ENCODE data around the gene CAPZA1. TPM values are rescaled to one million over a fixed set of nuclear protein-coding genes. Genes with fewer than 3 reads are reported as not detected.

The CAPZA1 gene
- total RNA-seq, 1 experiment from 2014 or later = 97.5 TPM

DNA sequence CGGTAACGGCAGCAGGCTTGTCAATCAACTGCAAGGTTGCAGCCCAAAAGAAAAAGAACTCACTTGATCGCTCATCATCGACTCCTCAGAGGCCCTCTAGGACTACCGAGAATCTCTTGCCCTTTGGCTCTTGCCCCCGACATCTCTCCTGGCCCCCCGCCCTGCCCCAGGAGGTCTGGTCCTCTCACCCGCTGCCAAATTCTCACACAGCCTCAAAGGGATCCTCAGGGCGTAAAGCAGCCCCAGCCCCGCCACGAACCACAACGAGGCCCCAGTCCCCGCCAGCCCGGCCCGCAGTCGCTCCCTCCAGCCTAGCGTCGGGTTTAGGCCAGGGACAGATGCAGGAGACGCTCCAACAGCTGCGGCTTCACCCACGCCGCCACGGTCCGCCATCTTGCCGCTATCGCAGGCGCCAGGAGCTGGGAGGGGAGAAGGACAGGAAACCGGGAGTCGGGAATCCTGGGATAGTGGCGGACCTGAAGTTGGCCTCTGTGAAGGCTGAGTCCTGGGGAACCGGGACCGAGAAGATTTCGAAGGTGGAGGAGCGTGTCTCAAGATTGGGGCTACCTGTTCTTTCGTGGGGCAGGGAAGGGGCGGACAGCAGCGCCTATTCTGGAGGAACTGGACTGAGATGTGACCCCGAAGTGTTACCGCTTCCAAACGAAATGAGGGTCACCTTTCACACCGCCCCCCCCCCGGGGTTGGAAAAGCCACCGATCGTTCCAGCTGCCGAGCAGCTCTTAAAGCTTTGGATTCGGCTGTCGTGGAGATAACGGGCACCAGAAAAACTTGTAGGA, 713 bp upstream of the CAPZA1 start, which contains the start of gene ST7L (continued):
- TF ChIP-seq MLX (CRISPR knock-in tag; IDR thresholded peaks at IDR 0.05) (no peak), IRF1 (CRISPR knock-in tag; IDR thresholded peaks at IDR 0.05) (0 out of 2 replicates have a peak, but pooled peaks have one; percentile 52), GABPB1 (CRISPR knock-in tag; IDR thresholded peaks at IDR 0.05) (no peak; the same call in 1 of the 2 replicates), NFATC4 (CRISPR knock-in tag; IDR thresholded peaks at IDR 0.05) (no peak), IRF2 (CRISPR knock-in tag; IDR thresholded peaks at IDR 0.05; ENCODE audit: borderline replicate concordance, low read depth) (0 out of 2 replicates have a peak, but pooled peaks have one; percentile 27), NR1H2 (CRISPR knock-in tag; IDR thresholded peaks at IDR 0.05) (no peak; the same call in 1 of the 2 replicates), PRDM15 (CRISPR knock-in tag; IDR thresholded peaks at IDR 0.05) (no peak), ZNF396 (CRISPR knock-in tag; IDR thresholded peaks at IDR 0.05; ENCODE audit: borderline replicate concordance) (no peak), ESRRA (CRISPR knock-in tag; IDR thresholded peaks at IDR 0.05; ENCODE audit: borderline replicate concordance) (no peak), PRRX2 (CRISPR knock-in tag; IDR thresholded peaks at IDR 0.05) (no peak), E2F1 (CRISPR knock-in tag; IDR thresholded peaks at IDR 0.05) (0 out of 2 replicates have a peak, but pooled peaks have one; percentile 41), TCF7 (CRISPR knock-in tag; IDR thresholded peaks at IDR 0.05; ENCODE audit: low read depth) (no peak), CREB1 (CRISPR knock-in tag; IDR thresholded peaks at IDR 0.05) (no peak), ATF3 (CRISPR knock-in tag; conservative IDR thresholded peaks at IDR 0.05) (no peak), JAZF1 (CRISPR knock-in tag; IDR thresholded peaks at IDR 0.05) (no peak), PREB (CRISPR knock-in tag; IDR thresholded peaks at IDR 0.05; ENCODE audit: borderline replicate concordance) (no peak), ELF4 (CRISPR knock-in tag; IDR thresholded peaks at IDR 0.05; ENCODE audit: low read depth) (no peak), HMGA2 (CRISPR knock-in tag; IDR thresholded peaks at IDR 0.05) (no peak; the same call in 1 of the 2 replicates), CBFB (CRISPR knock-in tag; IDR thresholded peaks at IDR 0.05; ENCODE audit: low read depth) (no peak), TP53 (CRISPR knock-in tag; IDR thresholded peaks at IDR 0.05) (no peak), STAT6 (CRISPR knock-in tag; conservative IDR thresholded peaks at IDR 0.05; ENCODE audit: low read depth) (no peak), ZNF121 (CRISPR knock-in tag; IDR thresholded peaks at IDR 0.05) (no peak)
- TF ChIP-seq, protein P1, sequence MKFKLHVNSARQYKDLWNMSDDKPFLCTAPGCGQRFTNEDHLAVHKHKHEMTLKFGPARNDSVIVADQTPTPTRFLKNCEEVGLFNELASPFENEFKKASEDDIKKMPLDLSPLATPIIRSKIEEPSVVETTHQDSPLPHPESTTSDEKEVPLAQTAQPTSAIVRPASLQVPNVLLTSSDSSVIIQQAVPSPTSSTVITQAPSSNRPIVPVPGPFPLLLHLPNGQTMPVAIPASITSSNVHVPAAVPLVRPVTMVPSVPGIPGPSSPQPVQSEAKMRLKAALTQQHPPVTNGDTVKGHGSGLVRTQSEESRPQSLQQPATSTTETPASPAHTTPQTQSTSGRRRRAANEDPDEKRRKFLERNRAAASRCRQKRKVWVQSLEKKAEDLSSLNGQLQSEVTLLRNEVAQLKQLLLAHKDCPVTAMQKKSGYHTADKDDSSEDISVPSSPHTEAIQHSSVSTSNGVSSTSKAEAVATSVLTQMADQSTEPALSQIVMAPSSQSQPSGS (CRISPR knock-in tag; IDR thresholded peaks at IDR 0.05; ENCODE audit: borderline replicate concordance, low read depth) = no peak; the same call in 1 of the 2 replicates
- TF ChIP-seq, protein P2, sequence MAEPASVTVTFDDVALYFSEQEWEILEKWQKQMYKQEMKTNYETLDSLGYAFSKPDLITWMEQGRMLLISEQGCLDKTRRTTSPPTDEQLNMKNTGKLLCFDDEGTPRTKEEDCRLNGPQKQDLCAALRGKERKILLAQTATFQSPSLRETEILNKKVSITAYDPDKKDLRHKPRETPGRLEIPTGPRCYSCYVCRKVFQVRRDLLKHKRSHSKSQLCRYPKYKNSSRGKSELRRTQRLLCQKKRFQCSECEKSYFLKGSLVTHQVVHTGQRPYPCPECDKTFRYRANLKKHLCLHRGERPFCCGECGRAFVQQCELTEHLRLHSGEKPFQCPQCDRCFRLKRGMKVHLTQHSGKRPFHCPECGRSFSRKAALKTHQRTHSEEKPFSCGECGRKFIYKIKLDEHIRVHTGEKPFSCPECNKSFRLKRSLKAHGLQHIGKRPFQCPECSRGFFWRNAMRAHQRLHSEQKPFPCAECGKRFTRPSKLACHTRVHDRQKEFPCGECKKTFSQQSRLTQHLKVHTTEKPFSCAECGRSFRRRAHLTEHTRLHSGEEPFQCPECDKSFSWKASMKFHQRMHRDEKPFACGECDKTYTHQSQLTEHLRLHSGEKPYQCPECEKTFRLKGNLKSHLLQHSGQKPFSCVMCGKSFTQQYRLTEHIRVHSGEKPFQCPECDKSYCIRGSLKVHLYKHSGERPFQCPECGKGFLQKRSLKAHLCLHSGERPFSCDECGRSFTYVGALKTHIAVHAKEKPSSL (CRISPR knock-in tag; conservative IDR thresholded peaks at IDR 0.05) = no peak
